ENCODE measurements around the gene SAP30BP. TPM values are rescaled to one million over a fixed set of nuclear protein-coding genes. Genes with fewer than 3 reads are reported as not detected.

Gene SAP30BP
- total and polyA plus RNA-seq, 2 donors (not counting 3 experiments of a cell fraction or from before 2014, with no cell fraction given): 116 to 151 TPM

- FAIRE-seq (no peak), DNase-seq (ENCODE audit: low read depth, low spot score) (no peak)
- Histone ChIP-seq H3K4me3 (replicated peaks in 1 of 3; ENCODE audit: insufficient read depth in 1 of 3, low read depth in 1 of 3, low read length in 3 of 3) (no peak overlapping the region), H3K9ac (replicated peaks; ENCODE audit: extremely low read depth, insufficient read depth, low read length) (no peak overlapping the region), H3K27ac (ENCODE audit: insufficient read depth, low read depth, low read length) (no peak overlapping the region), H3K36me3 (ENCODE audit: control insufficient read depth in 2 of 2, extremely low read depth in 1 of 2, insufficient read depth in 2 of 2, low read length in 2 of 2) (no peaks in the 10 kb centered on the region), H4K20me1 (replicated peaks; ENCODE audit: control insufficient read depth, extremely low read depth, insufficient read depth, low read length) (no peaks in the 10 kb centered on the region), H3K9me3 (replicated peaks; ENCODE audit: control insufficient read depth, insufficient read depth, low read length) (no peaks in the 10 kb centered on the region), H3K9me1 (replicated peaks; ENCODE audit: control insufficient read depth, extremely low read depth, insufficient read depth, low read length) (no peaks in the 10 kb centered on the region), H3K27me3 (ENCODE audit: control insufficient read depth in 2 of 2, insufficient read depth in 2 of 2, low read length in 2 of 2) (no peaks in the 10 kb centered on the region), H3K79me2 (ENCODE audit: control insufficient read depth, insufficient read depth, low read length) (no peaks in the 10 kb centered on the region), H3K4me1 (ENCODE audit: control insufficient read depth, extremely low read depth, insufficient read depth, low read length) (no peaks in the 10 kb centered on the region), H3K4me2 (ENCODE audit: insufficient read depth, low read length) (no peak overlapping the region), H2AFZ (ENCODE audit: low read depth, low read length) (no peak overlapping the region)
- intact Hi-C loops (cut with micrococcal nuclease) (loop anchor here (1.0 to 5.0 kb wide), 2 partner anchors 73 to 236 kb away; no protein-coding TSS in a partner anchor), dilution Hi-C loops (cut with MboI; ENCODE audit: extremely low pct_ligation_motif_present, low sequenced_read_pairs) (no loop called here)
- POLR2A ChIA-PET: interaction anchor here (1.4 to 2.1 kb wide), 3 partner anchors 72 to 116 kb away, joined by 3 to 9 read pairs (median 7); partner anchors contain the start of gene SMIM5
- TF ChIP-seq POLR2AphosphoS5 (IDR thresholded peaks at IDR 0.05; ENCODE audit: insufficient read depth, low read depth, low read length) (no peak), MYC (IDR thresholded peaks at IDR 0.05; ENCODE audit: low read depth, low read length) (no peak), POLR2A (IDR thresholded peaks at IDR 0.05; ENCODE audit: low read depth, low read length) (no peak)
- no TSS peak for BruUV-seq (replicated peaks)
- CTCF ChIA-PET: interaction anchor here (0.6 to 12.2 kb wide), 20 partner anchors 9 to 266 kb away, joined by 3 to 653 read pairs (median 11); partner anchors contain the start of genes GALK1 and SMIM5
Observed at GRCh38 chr17:75748706-75749105, 81.6 kb downstream of the SAP30BP start.

- dilution Hi-C loops (cut with MboI; ENCODE audit: extremely low pct_ligation_motif_present, low sequenced_read_pairs) (no loop called here), intact Hi-C loops (cut with micrococcal nuclease) (loop anchor here (1.0 to 5.0 kb wide), 4 partner anchors 116 to 323 kb away; partner anchors contain the start of gene SMIM5)
- Histone ChIP-seq H3K27ac (ENCODE audit: insufficient read depth, low read depth, low read length) (no peak overlapping the region), H3K9me3 (replicated peaks; ENCODE audit: control insufficient read depth, insufficient read depth, low read length) (no peaks in the 10 kb centered on the region), H3K79me2 (ENCODE audit: control insufficient read depth, insufficient read depth, low read length) (no peaks in the 10 kb centered on the region), H3K27me3 (ENCODE audit: control insufficient read depth in 2 of 2, insufficient read depth in 2 of 2, low read length in 2 of 2) (no peaks in the 10 kb centered on the region), H3K4me3 (replicated peaks in 1 of 3; ENCODE audit: insufficient read depth in 1 of 3, low read depth in 1 of 3, low read length in 3 of 3) (no peak overlapping the region), H3K9me1 (replicated peaks; ENCODE audit: control insufficient read depth, extremely low read depth, insufficient read depth, low read length) (no peaks in the 10 kb centered on the region), H3K4me2 (ENCODE audit: insufficient read depth, low read length) (no peak overlapping the region), H3K36me3 (ENCODE audit: control insufficient read depth in 2 of 2, extremely low read depth in 1 of 2, insufficient read depth in 2 of 2, low read length in 2 of 2) (no peaks in the 10 kb centered on the region), H3K4me1 (ENCODE audit: control insufficient read depth, extremely low read depth, insufficient read depth, low read length) (no peaks in the 10 kb centered on the region), H4K20me1 (replicated peaks; ENCODE audit: control insufficient read depth, extremely low read depth, insufficient read depth, low read length) (no peaks in the 10 kb centered on the region), H3K9ac (replicated peaks; ENCODE audit: extremely low read depth, insufficient read depth, low read length) (no peak overlapping the region), H2AFZ (ENCODE audit: low read depth, low read length) (peak overlapping the region; percentile 1)
- ChIA-PET POLR2A (interaction anchor here (2.1 kb wide), 1 partner anchor 117 kb away, joined by 7 read pairs; the partner anchor contains the start of gene SMIM5), CTCF (interaction anchor here (0.6 to 12.2 kb wide), 31 partner anchors 9 to 327 kb away, joined by 3 to 653 read pairs (median 6); partner anchors contain the start of genes GALK1, RECQL5, SAP30BP and SMIM5)
- BruUV-seq (replicated peaks): no TSS peak
- TF ChIP-seq CTCF (IDR thresholded peaks at IDR 0.05; ENCODE audit: extremely low read depth in 1 of 2, insufficient read depth in 1 of 2, low read depth in 1 of 2, low read length in 2 of 2) (peak; percentile 89 to 93), MAX (IDR thresholded peaks at IDR 0.05; ENCODE audit: insufficient read depth, insufficient read length) (no peak), MYC (IDR thresholded peaks at IDR 0.05; ENCODE audit: low read depth, low read length) (no peak)
- peak; percentile 65 for DNase-seq (ENCODE audit: low read depth, low spot score)
- peak; percentile 85 for FAIRE-seq
Observed at GRCh38 chr17:75749545-75750389, 82.6 kb downstream of the SAP30BP start.

Measured in endothelial cell of umbilical vein (primary cell).